Panc1 (cell line): ENCODE results near the gene SLC39A5.

Experiments used
- CTCF ChIP-seq: fragments of 450-650 bp; IDR thresholded peaks from 2 replicates; pipeline ENCODE4 v1.5.1; 2017; ENCODE audit warnings: mild to moderate bottlenecking
- POLR2AphosphoS5 ChIP-seq: IDR thresholded peaks from 2 replicates; pipeline ENCODE4 v1.6.1; 2012; ENCODE audit warnings: mild to moderate bottlenecking, low read depth, low read length, moderate library complexity
- SIN3A ChIP-seq: IDR thresholded peaks from 2 replicates; pipeline ENCODE4 v1.6.1; 2012; ENCODE audit warnings: low read depth, mild to moderate bottlenecking, low read length, moderate library complexity, borderline replicate concordance; ENCODE audit not compliant: insufficient read depth
- TCF7L2 ChIP-seq: IDR thresholded peaks from 2 replicates; pipeline ENCODE4 v1.6.1; 2011; ENCODE audit warnings: mild to moderate bottlenecking, low read depth, low read length, inconsistent platforms

DNA sequence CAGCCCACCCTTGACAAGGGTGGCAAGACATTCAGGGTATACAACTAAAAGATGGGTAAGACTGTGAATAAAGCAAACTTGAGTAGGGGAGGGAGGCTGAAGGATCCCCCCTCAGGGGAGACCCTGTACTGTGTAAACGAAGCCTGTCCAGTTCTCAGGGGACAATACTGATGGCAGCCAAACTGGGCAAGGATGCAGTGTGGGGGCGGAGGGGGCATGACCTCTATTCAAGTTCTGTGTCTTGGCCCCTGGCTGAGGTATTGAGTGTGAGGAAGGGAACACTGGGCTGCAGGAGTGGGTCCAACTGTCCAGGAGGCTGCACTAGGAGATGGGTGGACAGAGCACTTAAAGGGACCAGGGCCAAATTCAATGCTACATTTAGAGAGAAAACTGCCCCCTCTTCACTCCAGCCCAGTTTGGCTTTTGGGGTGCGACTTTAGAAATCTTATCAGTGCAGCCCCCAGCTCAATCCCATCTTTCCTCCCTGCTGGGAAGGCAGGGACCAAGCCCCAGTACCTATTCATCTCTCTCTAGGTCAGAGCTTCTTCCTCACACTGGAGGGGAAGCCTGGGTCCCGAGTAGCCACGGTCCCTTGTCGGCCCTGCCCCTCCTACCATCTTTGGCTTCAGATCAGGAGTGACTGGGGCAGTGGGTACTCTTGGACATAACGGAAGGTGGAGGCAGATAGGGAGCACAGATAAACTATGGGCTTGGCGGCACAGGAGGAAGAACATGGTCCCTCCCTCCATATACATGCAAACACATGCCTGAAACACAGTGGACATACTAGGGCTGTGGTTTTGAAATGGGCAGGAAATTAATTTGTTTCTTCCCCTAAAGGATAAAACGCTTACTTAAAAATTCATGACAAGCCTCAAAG lies 11.8 kb downstream of the SLC39A5 start:
- TF ChIP-seq CTCF (no peak), POLR2AphosphoS5 (no peak), SIN3A (no peak), TCF7L2 (no peak)
